Gastrocnemius medialis (tissue), 4 donors: Measurements from ENCODE around the gene TRHDE. TPM values are rescaled to one million over a fixed set of nuclear protein-coding genes. Genes with fewer than 3 reads are reported as not detected.

ENCODE experiments used
- ATAC-seq, 2 donors: fragments of 150-250 bp; one replicate each; pipeline ENCODE4 v1.9.1; 2016
- DNase-seq, 2 donors: peaks; one replicate each; pipeline ENCODE4 v3.0.0-alpha.2; 2019
- H3K27ac ChIP-seq, 4 donors: fragments of 200-600 bp; sonication (generic); 1 replicate in 1 of 4; 2 replicates in 3 of 4; pipeline ENCODE4 v1.5.1; 2016 to 2018; ENCODE audit warnings: mild to moderate bottlenecking in 2 of 4, moderate library complexity in 1 of 4
- H3K27me3 ChIP-seq, 3 donors: fragments of 200-600 bp; sonication (generic) in 2 of 3; 1 replicate in 1 of 3; 2 replicates in 2 of 3; pipeline versions ENCODE4 v1.5.1 to v1.6.0; 2016 to 2019; ENCODE audit warnings: mild to moderate bottlenecking in 1 of 3, moderate library complexity in 1 of 3
- H3K36me3 ChIP-seq, 2 donors: fragments of 200-600 bp; sonication (generic) in 1 of 2; one replicate each; pipeline ENCODE4 v1.5.1; 2017 to 2018
- H3K4me1 ChIP-seq, 2 donors: fragments of 200-600 bp; sonication (generic) in 1 of 2; one replicate each; pipeline ENCODE4 v1.5.1; 2016 to 2017; ENCODE audit warnings: mild to moderate bottlenecking in 2 of 2
- H3K4me3 ChIP-seq, 4 donors: fragments of 200-600 bp; sonication (generic) in 3 of 4; 1 replicate in 1 of 4; 2 replicates in 3 of 4; pipeline ENCODE4 v1.5.1; 2016 to 2019; ENCODE audit warnings: mild to moderate bottlenecking in 2 of 4
- H3K9me3 ChIP-seq, 3 donors: fragments of 200-600 bp; sonication (generic) in 2 of 3; 1 replicate in 1 of 3; 2 replicates in 2 of 3; pipeline ENCODE4 v1.5.1; 2016 to 2019
- CTCF ChIP-seq, 5 experiments: fragments of 450-650 bp in 3 of 5; fragments of 200-600 bp in 2 of 5; sonication (generic) in 2 of 5; IDR thresholded peaks in 4 of 5; conservative IDR thresholded peaks in 1 of 5; 1 replicate in 4 of 5; 2 replicates in 1 of 5; pipeline ENCODE4 v1.5.1; 2016 to 2019; ENCODE audit warnings: antibody characterized with exemption in 5 of 5, mild to moderate bottlenecking in 3 of 5, moderate library complexity in 3 of 5
- POLR2A ChIP-seq, 2 donors: fragments of 450-650 bp; IDR thresholded peaks; one replicate each; pipeline ENCODE4 v1.6.1; 2017; ENCODE audit warnings: antibody characterized with exemption in 2 of 2, mild to moderate bottlenecking in 2 of 2, moderate library complexity in 2 of 2
- in situ Hi-C, 4 donors: fragments of 200-750 bp; cut with MboI; loops; one replicate each; pipeline versions ENCODE4 v1.15.0 to v1.8.0; 2017; ENCODE audit warnings: low sequenced_read_pairs in 4 of 4
- intact Hi-C: fragments of 100-400 bp; cut with DNase I; formaldehyde crosslinking; loops from one replicate; pipeline ENCODE4 v1.15.1; 2023; ENCODE audit warnings: low total_unique reads
- total RNA-seq, 4 donors: library from RNA; depleted of rRNA; stranded (reverse); fragments of >200 nt; gene quantifications; one replicate each; pipeline versions ENCODE4 v1.1.0 to v1.2.3, GENCODE V29; 2016

TRHDE gene
- total RNA-seq, 4 donors from 2014 or later, result 0.17 to 3.4 (median 0.88) TPM

- no peaks in the 10 kb centered on the region for H3K9me3 ChIP-seq
- H3K36me3 ChIP-seq, result no peaks in the 10 kb centered on the region
- TF ChIP-seq CTCF (IDR thresholded peaks at IDR 0.05 in 4 of 5, conservative IDR thresholded peaks at IDR 0.05 in 1 of 5), result no peak
- TF ChIP-seq POLR2A (IDR thresholded peaks at IDR 0.05), result no peak
- no peaks in the 10 kb centered on the region for H3K27me3 ChIP-seq
- H3K4me3 ChIP-seq, result no peak overlapping the region
- in situ Hi-C loops (no loop called here), intact Hi-C loops (no loop called here)
- H3K27ac ChIP-seq, result peak overlapping the region; percentile 21 to 66 (median 56)
- DNase-seq, result peak; percentile 44 to 69
- peak; percentile 97 to 98 for ATAC-seq
- H3K4me1 ChIP-seq, result peaks cover 0 to 16% of the 10 kb centered on the region in 2 donors
These were observed 196.3 kb downstream of the TRHDE start for GRCh38 chr12:72468505-72468904.

GRCh38 chr12:72471806-72472205 lies 199.6 kb downstream of the TRHDE start:
- intact Hi-C loops (no loop called here), in situ Hi-C loops (no loop called here)
- Histone ChIP-seq H3K27ac (no peak overlapping the region), H3K4me1 (peaks cover 0 to 16% of the 10 kb centered on the region in 2 donors), H3K36me3 (no peaks in the 10 kb centered on the region), H3K27me3 (no peaks in the 10 kb centered on the region), H3K4me3 (no peak overlapping the region), H3K9me3 (no peaks in the 10 kb centered on the region)
- ATAC-seq (no peak), DNase-seq (no peak)
- no peak for TF ChIP-seq POLR2A (IDR thresholded peaks at IDR 0.05)
- no peak for TF ChIP-seq CTCF (IDR thresholded peaks at IDR 0.05 in 4 of 5, conservative IDR thresholded peaks at IDR 0.05 in 1 of 5)

- H3K27ac ChIP-seq, result no peak overlapping the region
- H3K27me3 ChIP-seq, result no peaks in the 10 kb centered on the region
- H3K4me1 ChIP-seq, result peaks cover 0 to 16% of the 10 kb centered on the region in 2 donors
- ATAC-seq, result no peak
- no peak overlapping the region for H3K4me3 ChIP-seq
- no peaks in the 10 kb centered on the region for H3K36me3 ChIP-seq
- H3K9me3 ChIP-seq, result no peaks in the 10 kb centered on the region
- DNase-seq, result no peak
- in situ Hi-C loops, result no loop called here
- TF ChIP-seq POLR2A (IDR thresholded peaks at IDR 0.05), result no peak
- peak in 1 of 5 experiments; percentile 9 for TF ChIP-seq CTCF (IDR thresholded peaks at IDR 0.05 in 4 of 5, conservative IDR thresholded peaks at IDR 0.05 in 1 of 5)
- intact Hi-C loops, result no loop called here
These were observed 200.2 kb downstream of the TRHDE start for GRCh38 chr12:72472350-72472749.

GRCh38 chr12:72476301-72476700 lies 204.1 kb downstream of the TRHDE start:
- no peaks in the 10 kb centered on the region for H3K36me3 ChIP-seq
- H3K27me3 ChIP-seq, result no peaks in the 10 kb centered on the region
- no peaks in the 10 kb centered on the region for H3K9me3 ChIP-seq
- TF ChIP-seq CTCF (IDR thresholded peaks at IDR 0.05 in 4 of 5, conservative IDR thresholded peaks at IDR 0.05 in 1 of 5) (no peak), POLR2A (IDR thresholded peaks at IDR 0.05) (no peak)
- DNase-seq (no peak), ATAC-seq (no peak)
- no peaks in the 10 kb centered on the region for H3K4me1 ChIP-seq
- no peak overlapping the region for H3K4me3 ChIP-seq
- H3K27ac ChIP-seq, result no peak overlapping the region
- in situ Hi-C loops (no loop called here), intact Hi-C loops (no loop called here)

GRCh38 chr12:72485017-72485701 lies 213.0 kb downstream of the TRHDE start:
- Histone ChIP-seq H3K36me3 (no peaks in the 10 kb centered on the region), H3K4me3 (no peak overlapping the region), H3K27ac (no peak overlapping the region), H3K9me3 (no peaks in the 10 kb centered on the region), H3K27me3 (no peaks in the 10 kb centered on the region), H3K4me1 (no peaks in the 10 kb centered on the region)
- no peak for TF ChIP-seq CTCF (IDR thresholded peaks at IDR 0.05 in 4 of 5, conservative IDR thresholded peaks at IDR 0.05 in 1 of 5)
- no peak for TF ChIP-seq POLR2A (IDR thresholded peaks at IDR 0.05)
- ATAC-seq (no peak), DNase-seq (no peak)
- intact Hi-C loops, result no loop called here
- in situ Hi-C loops, result no loop called here
